ENCODE measurements around the gene RHBDD1.

Gene RHBDD1

GRCh38 chr2:226888971-226889370 lies 53.1 kb downstream of the RHBDD1 start:
- no peak for DNase-seq

DNA sequence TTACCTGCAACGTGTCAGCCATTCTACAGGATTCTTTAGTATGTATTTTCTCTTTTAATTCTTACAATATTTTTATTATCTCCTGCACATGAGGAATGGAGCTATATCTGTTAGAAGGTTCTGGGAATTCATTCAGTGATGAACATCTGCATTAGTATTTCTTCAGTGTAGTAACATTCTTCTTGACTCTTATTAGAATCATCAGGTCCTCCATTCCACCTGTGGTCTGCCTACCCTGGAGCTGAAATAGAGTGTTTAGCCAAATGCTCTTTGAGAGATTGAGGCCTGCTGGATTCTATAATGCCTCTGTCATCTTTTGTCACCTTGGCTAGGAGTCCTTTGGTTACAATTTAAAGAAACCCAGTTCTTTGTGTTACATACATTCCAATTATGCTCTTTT lies 54.4 kb downstream of the RHBDD1 start:
- DNase-seq: no peak

- no peak for DNase-seq
Measured at GRCh38 chr2:226891780-226892590, 56.1 kb downstream of the RHBDD1 start.

GRCh38 chr2:226892729-226893128 lies 56.9 kb downstream of the RHBDD1 start:
- no peak for DNase-seq

GRCh38 chr2:226893216-226893615 lies 57.4 kb downstream of the RHBDD1 start:
- DNase-seq: no peak

GRCh38 chr2:226894752-226895151 lies 58.9 kb downstream of the RHBDD1 start:
- DNase-seq: no peak

DNA sequence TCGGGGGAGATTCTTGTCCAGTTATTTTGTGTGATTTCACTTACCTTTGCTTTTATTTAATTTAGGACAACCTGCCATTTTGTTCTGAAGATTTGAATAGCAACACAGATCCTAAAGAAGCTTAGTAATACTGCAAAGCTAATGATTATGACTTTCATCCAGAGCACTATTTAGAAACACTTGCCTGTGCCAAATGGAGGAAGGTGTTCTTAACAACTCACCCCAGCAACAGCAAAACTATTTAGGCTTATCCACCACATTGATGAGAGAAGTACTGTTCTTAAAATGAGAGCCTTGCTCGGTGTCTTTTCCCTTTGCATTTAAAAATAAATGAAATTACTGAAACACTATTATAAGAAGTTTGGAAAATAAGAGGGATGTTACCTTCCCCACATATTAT lies 59.7 kb downstream of the RHBDD1 start:
- DNase-seq: no peak

- DNase-seq: no peak
Measured at GRCh38 chr2:226898121-226898520, 62.3 kb downstream of the RHBDD1 start.

GRCh38 chr2:226898897-226899296 lies 63.0 kb downstream of the RHBDD1 start:
- DNase-seq: no peak

GRCh38 chr2:226902041-226902966 lies 66.5 kb downstream of the RHBDD1 start:
- no peak for DNase-seq

DNA sequence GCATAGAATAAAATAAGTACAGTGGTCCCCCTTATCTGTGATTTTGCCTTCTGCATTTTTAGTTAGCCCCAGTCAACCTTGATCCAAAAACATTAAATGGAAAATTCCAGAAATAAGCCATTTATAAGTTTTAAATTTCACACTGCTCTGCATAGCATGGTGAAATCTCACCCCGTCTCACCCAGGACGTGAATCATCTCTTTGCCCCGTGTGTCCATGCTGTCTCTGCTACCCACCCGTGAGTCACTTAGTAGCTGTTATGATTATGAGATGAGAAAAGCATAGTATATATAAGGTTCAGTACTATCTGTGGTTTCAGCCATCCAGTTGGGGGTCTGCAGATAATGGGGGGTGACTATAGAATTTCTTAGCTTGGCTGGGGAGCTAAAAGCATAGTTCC lies 67.3 kb downstream of the RHBDD1 start:
- no peak for DNase-seq

DNA sequence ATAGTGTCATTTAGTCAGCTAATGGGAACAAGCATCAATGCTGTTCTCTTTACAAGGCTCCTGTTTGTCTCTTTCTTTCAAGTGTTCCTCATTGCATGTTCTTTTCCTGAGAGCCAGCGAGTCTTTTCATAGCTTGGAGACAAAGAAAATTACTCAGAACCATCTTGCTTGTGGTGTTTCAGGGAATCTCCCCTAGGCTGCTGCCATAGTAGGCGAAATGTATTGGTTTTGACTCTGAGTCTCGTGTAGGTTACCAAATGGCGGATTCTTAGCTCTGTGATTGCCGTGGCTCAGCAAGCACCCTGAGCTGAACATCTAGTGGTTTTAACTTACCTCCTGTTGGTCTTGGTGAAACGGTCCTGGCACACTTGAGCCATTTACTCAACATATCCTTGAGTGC lies 68.7 kb downstream of the RHBDD1 start:
- no peak for DNase-seq

DNA sequence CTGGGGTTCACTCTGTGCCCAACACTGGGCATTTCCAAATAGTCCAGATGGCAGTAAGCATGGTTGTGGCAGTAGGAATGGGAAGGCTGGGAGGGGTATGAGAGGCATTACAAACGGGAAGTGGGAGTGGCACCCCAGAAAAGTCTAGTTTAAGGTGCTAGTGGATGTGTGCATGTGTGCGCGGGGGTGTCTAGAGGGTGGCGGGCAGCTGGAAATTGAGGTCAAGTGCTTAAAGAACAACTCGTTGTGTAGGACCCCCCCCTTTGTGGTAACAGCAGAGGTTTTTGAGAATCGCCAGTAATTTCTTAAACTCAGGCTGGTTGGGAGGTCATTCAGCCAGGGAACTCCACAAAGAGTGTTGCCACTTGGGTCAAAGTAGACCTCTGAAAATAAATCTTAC lies 69.9 kb downstream of the RHBDD1 start:
- no peak for DNase-seq

- no peak for DNase-seq
Measured at GRCh38 chr2:226906163-226906693, 70.4 kb downstream of the RHBDD1 start.

- DNase-seq: no peak
Measured at GRCh38 chr2:226909126-226909525, 73.3 kb downstream of the RHBDD1 start.

- no peak for DNase-seq
Measured at GRCh38 chr2:226909836-226910235, 74.0 kb downstream of the RHBDD1 start.

DNA sequence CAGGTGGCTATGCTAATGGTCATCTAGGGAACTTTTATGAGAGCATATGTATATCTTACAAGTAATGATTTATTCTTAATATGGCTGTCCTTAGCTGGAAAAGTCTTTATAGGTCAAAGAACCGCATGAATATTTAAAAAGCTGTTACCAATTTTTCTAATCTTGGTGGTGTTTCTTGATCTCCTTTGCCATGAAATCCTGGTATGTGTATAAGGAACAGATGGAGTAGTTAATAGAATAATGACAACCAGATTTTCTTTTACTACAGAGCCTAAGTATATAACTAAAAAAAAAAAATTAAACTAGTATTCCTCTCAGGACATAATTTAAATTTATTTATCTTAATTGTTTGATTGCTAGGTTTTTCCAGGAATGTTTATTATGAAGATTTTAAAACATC lies 74.5 kb downstream of the RHBDD1 start:
- no peak for DNase-seq

DNA sequence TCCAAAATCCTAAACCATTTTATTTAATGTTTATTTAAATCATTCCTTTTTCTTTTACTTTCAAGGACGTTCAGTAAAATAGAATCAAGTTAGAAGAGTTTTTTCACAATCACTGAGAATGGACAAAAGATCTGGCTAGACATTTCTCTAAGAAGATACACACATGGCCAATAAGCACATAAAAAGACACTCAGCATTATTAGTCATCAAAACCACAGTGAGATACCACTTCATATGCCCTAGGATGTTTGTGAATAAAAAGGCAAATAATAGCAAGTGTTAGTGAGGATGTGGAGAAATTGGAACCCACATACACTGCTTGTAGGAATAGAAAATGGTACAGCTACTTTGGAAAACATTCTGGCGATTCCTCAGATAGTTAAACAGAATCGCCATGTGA lies 76.1 kb downstream of the RHBDD1 start:
- DNase-seq: no peak

GRCh38 chr2:226913641-226914040 lies 77.8 kb downstream of the RHBDD1 start:
- DNase-seq: no peak

DNA sequence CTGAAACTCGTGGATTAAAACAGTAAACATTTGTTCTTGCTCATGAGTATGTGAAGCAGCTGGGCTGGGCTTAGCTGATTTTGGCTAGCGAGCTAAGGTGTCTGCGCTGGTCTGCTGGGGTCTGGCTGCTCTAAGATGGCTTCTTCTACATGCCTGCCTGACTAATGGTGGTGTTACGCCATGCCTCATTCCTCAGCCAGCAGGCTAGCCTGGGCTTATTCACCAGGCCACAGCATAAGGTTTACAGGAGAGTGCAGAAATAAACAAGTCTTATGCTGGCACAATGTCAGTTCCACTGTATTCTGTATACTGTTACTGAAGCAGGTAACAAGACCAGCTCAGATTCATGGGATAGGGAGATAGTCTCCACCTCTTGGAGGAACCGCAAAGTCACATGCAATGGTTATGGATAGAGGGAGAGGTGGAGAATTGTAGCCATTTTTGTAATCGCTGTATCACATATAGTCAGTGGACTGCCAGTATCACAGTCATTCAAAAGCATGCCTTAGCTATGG lies 80.0 kb downstream of the RHBDD1 start:
- no peak for DNase-seq

DNA sequence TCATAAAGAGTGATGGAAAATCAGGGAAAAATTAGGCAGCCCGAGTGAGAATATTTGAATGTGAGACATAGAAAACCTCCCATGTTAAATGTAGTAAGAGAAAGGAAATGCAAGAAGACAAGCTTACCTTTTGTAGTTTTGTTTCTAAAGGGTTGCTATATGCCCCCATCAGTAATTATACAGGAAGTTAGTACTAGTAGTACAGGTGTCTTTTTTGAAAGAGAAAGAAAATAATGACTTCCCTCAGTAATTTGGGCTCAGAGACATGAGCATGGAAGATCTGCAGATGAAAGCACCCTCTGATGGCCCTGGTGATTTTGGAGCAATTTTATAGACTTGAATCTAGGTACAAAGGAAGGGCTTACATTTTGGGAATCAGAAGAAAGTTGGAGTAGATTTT lies 80.8 kb downstream of the RHBDD1 start:
- DNase-seq: no peak

GRCh38 chr2:226932443-226932842 lies 96.6 kb downstream of the RHBDD1 start:
- no peak for DNase-seq

DNA sequence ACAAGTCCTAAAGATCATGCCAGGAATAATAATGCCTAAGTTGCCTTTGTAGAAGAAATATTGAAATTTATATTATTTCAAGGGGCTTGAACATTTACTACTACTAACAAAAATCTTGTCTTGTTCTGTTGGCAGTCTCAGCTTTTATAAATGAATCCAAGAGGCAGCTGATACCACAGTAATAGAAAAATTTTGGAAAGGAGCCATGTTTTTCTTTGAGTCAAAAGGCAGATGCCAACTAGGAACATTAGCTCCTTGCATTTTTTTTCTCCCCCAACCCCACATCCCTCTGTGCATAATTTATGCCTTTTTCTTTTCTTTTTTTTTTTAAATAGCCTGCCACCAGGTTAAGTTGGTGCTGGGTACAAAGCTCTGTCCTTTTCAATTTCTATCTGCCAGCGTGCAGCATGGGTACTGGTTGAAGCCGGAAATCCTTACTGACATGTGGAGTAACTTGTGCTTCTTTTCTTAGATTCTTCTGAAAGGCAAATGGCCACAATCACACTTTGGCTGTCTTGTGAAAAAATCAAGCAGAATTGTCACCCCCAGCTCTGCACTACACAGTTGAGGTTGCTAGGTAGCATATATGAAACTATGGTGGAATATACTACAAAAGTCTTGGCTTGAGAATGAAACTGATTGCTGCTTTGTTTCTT lies 98.8 kb downstream of the RHBDD1 start:
- DNase-seq: no peak

Data from NCI-H146 (cell line).